ENCODE results near the gene KCNQ1. TPM values are rescaled to one million over a fixed set of nuclear protein-coding genes. Genes with fewer than 3 reads are reported as not detected.

Gene KCNQ1
- total and polyA plus RNA-seq, 2 donors (not counting 1 experiment from before 2014, with no cell fraction given): 21.5 to 28.8 TPM

GRCh38 chr11:2697866-2698265, 253.1 kb downstream of the KCNQ1 start:
- Histone ChIP-seq H3K79me2 (ENCODE audit: control insufficient read depth, insufficient read depth, low read length) (peaks cover 5% of the 10 kb centered on the region), H3K9ac (ENCODE audit: low read length) (no peak overlapping the region), H3K4me1 (ENCODE audit: control insufficient read depth in 2 of 2, insufficient read depth in 2 of 2, low read length in 2 of 2) (peaks cover 27 to 40% of the 10 kb centered on the region in 2 donors), H3K36me3 (replicated peaks in 1 of 2; ENCODE audit: control extremely low read depth in 1 of 2, control insufficient read depth in 1 of 2, extremely low read depth in 1 of 2, insufficient read depth in 2 of 2, low read length in 1 of 2) (no peaks in the 10 kb centered on the region), H3K9me3 (ENCODE audit: control extremely low read depth in 1 of 3, control insufficient read depth in 2 of 3, insufficient read depth in 1 of 3, low read length in 2 of 3) (peaks cover 0 to 15% (median 0%) of the 10 kb centered on the region in 3 donors), H3K4me2 (replicated peaks; ENCODE audit: low read depth, low read length, poor library complexity, severe bottlenecking) (no peak overlapping the region), H3K27ac (ENCODE audit: low read length in 2 of 2) (no peak overlapping the region), H4K20me1 (ENCODE audit: control insufficient read depth, insufficient read depth, low read length, poor library complexity, severe bottlenecking) (peaks cover 31% of the 10 kb centered on the region), H3K27me3 (replicated peaks in 1 of 4; ENCODE audit: control extremely low read depth in 1 of 4, control insufficient read depth in 3 of 4, insufficient read depth in 4 of 4, low read length in 3 of 4) (peaks cover 0 to 8% (median 1%) of the 10 kb centered on the region in 4 experiments), H2AFZ (ENCODE audit: insufficient read depth, low read depth, low read length, poor library complexity, severe bottlenecking) (no peak overlapping the region), H3K4me3 (ENCODE audit: control extremely low read depth in 1 of 5, extremely low read depth in 1 of 5, insufficient read depth in 1 of 5, low read depth in 2 of 5, low read length in 4 of 5) (no peak overlapping the region)
- H3K4me3 Mint-ChIP-seq: no peak overlapping the region
- intact Hi-C loops (cut with micrococcal nuclease): no loop called here
- ChIA-PET CTCF (no interaction called here), POLR2A (no interaction called here)
- ATAC-seq (ENCODE audit: low read depth): no peak
- WGBS (ENCODE audit: insufficient coverage): no CpG with 5 or more reads among the region's 1 CpG
- no peak for DNase-seq
- H3K4me1 Mint-ChIP-seq: peaks cover 42% of the 10 kb centered on the region
- H3K9me3 Mint-ChIP-seq (ENCODE audit: insufficient read depth): no peaks in the 10 kb centered on the region
- TF ChIP-seq CTCF (IDR thresholded peaks at IDR 0.05) (no peak), EZH2 (IDR thresholded peaks at IDR 0.05; ENCODE audit: borderline replicate concordance, insufficient read depth, low read depth, low read length, poor library complexity, severe bottlenecking) (no peak)
- H3K27ac Mint-ChIP-seq: no peak overlapping the region
- H3K27me3 Mint-ChIP-seq: no peaks in the 10 kb centered on the region

- WGBS (ENCODE audit: insufficient coverage): 55% methylated on average over 20 of the region's 20 CpGs
- Histone ChIP-seq H3K9me3 (ENCODE audit: control extremely low read depth in 1 of 3, control insufficient read depth in 2 of 3, insufficient read depth in 1 of 3, low read length in 2 of 3) (peaks cover 0 to 15% (median 0%) of the 10 kb centered on the region in 3 donors), H3K27ac (ENCODE audit: low read length in 2 of 2) (no peak overlapping the region), H3K36me3 (replicated peaks in 1 of 2; ENCODE audit: control extremely low read depth in 1 of 2, control insufficient read depth in 1 of 2, extremely low read depth in 1 of 2, insufficient read depth in 2 of 2, low read length in 1 of 2) (no peaks in the 10 kb centered on the region), H3K27me3 (replicated peaks in 1 of 4; ENCODE audit: control extremely low read depth in 1 of 4, control insufficient read depth in 3 of 4, insufficient read depth in 4 of 4, low read length in 3 of 4) (peaks cover 0 to 8% (median 1%) of the 10 kb centered on the region in 4 experiments), H3K4me1 (ENCODE audit: control insufficient read depth in 2 of 2, insufficient read depth in 2 of 2, low read length in 2 of 2) (peaks cover 33 to 46% of the 10 kb centered on the region in 2 donors), H3K4me3 (ENCODE audit: control extremely low read depth in 1 of 5, extremely low read depth in 1 of 5, insufficient read depth in 1 of 5, low read depth in 2 of 5, low read length in 4 of 5) (peak overlapping the region; percentile 5 to 66 (median 59)), H4K20me1 (ENCODE audit: control insufficient read depth, insufficient read depth, low read length, poor library complexity, severe bottlenecking) (peaks cover 35% of the 10 kb centered on the region), H3K9ac (ENCODE audit: low read length) (peak overlapping the region; percentile 64), H3K4me2 (replicated peaks; ENCODE audit: low read depth, low read length, poor library complexity, severe bottlenecking) (peak overlapping the region; percentile 83), H3K79me2 (ENCODE audit: control insufficient read depth, insufficient read depth, low read length) (peaks cover 5% of the 10 kb centered on the region), H2AFZ (ENCODE audit: insufficient read depth, low read depth, low read length, poor library complexity, severe bottlenecking) (no peak overlapping the region)
- Mint-ChIP-seq H3K27me3 (no peaks in the 10 kb centered on the region), H3K4me1 (peaks cover 47% of the 10 kb centered on the region), H3K27ac (peak overlapping the region; percentile 67), H3K4me3 (peak overlapping the region; percentile 82), H3K9me3 (ENCODE audit: insufficient read depth) (no peaks in the 10 kb centered on the region)
- DNase-seq (no peak), ATAC-seq (ENCODE audit: low read depth) (no peak)
- intact Hi-C loops (cut with micrococcal nuclease): no loop called here
- POLR2A ChIA-PET: no interaction called here
- no peak for TF ChIP-seq EZH2 (IDR thresholded peaks at IDR 0.05; ENCODE audit: borderline replicate concordance, insufficient read depth, low read depth, low read length, poor library complexity, severe bottlenecking)
- TF ChIP-seq CTCF (IDR thresholded peaks at IDR 0.05): no peak
- CTCF ChIA-PET: interaction anchor here (1.6 kb wide), 1 partner anchor 7 kb away, joined by 3 read pairs; no protein-coding TSS in a partner anchor
Measured at GRCh38 chr11:2698386-2699184, 253.8 kb downstream of the KCNQ1 start.

Data from B cell (primary cell).